AG08396 (cell line): ENCODE measurements around the gene USP1.

Experiments used
- DNase-seq: peaks from one replicate; pipeline ENCODE4 v3.0.0; 2012; ENCODE audit warnings: low spot score, mixed read lengths

Gene USP1

DNA sequence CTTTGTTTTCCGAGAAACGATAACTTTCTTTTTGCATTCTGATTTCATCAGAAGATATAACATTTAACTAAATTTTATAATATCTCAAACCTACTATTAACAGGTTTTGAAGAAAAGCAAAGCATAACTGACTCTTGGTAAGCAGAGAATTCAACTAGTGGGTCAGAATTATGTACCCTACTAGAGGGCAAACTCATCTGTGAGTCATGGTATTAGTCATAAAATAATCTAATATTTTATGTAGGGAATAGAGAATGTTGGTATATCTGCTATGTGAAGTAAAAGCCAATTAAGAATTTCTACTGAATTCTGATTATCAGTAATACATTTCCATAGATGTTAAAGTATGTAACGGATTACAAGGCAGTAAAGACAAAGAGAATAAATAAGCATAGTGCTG lies 56.8 kb downstream of the USP1 start:
- DNase-seq, result no peak

DNA sequence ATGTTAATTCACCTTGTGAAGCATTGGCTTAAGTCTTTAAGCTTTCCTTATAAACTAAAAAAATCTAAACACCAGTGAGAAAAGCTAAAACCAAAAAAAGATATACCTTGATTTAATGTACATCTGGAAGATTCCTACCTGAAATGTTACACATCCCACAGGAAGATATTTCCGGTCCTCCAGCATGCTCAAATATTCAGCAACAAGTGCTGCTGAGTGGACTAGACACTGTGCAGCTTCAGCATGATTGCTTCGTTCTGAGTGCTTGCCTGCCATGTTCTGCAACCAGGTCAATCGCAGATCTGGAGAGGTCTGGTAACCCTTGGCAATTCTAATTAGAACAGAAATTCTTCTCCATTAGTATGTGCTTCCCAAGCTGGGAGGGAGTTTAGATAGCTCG lies 57.3 kb downstream of the USP1 start:
- DNase-seq, result no peak

DNA sequence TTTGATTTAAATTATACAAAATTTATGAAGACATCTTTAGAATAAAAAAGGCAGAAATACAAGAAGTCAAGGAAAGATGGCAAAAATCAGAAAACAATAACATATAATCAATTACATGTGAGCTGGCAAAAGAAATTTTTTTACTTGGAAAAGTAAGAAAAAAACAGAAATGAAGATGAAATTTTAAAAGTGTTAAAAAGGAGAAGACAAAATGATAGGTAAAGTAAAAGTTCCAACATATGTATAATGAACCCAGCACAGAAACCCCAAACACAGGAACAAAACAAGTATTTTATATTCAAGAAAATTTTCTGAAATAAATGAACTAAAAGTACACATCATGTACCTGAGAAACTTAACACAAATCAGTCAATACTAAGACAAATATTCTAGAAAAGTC lies 63.4 kb downstream of the USP1 start:
- DNase-seq, result no peak
